BE2C (cell line): Measurements from ENCODE around the gene EHBP1L1.

Source experiments
- DNase-seq: peaks from one replicate; pipeline ENCODE4 v3.0.0-alpha.2; 2020
- H3K27me3 ChIP-seq: fragments of 250-450 bp; sonication (Bioruptor Pico); 2 replicates; pipeline ENCODE4 v1.5.1; 2020; ENCODE audit warnings: mild to moderate bottlenecking
- H3K36me3 ChIP-seq: fragments of 250-450 bp; sonication (Bioruptor Pico); 2 replicates; pipeline ENCODE4 v1.5.1; 2020; ENCODE audit warnings: mild to moderate bottlenecking
- H3K4me1 ChIP-seq: fragments of 250-450 bp; sonication (Bioruptor Pico); 2 replicates; pipeline ENCODE4 v1.5.1; 2020
- H3K4me3 ChIP-seq: 2 replicates; pipeline ENCODE4 v1.5.1; 2011; ENCODE audit warnings: low read depth, low read length
- H3K9me3 ChIP-seq: fragments of 250-450 bp; sonication (Bioruptor Pico); 2 replicates; pipeline ENCODE4 v1.5.1; 2020
- CTCF ChIP-seq: IDR thresholded peaks from 2 replicates; pipeline ENCODE4 v1.5.1; 2012; ENCODE audit warnings: mild to moderate bottlenecking, low read depth, low read length

EHBP1L1 gene

DNA sequence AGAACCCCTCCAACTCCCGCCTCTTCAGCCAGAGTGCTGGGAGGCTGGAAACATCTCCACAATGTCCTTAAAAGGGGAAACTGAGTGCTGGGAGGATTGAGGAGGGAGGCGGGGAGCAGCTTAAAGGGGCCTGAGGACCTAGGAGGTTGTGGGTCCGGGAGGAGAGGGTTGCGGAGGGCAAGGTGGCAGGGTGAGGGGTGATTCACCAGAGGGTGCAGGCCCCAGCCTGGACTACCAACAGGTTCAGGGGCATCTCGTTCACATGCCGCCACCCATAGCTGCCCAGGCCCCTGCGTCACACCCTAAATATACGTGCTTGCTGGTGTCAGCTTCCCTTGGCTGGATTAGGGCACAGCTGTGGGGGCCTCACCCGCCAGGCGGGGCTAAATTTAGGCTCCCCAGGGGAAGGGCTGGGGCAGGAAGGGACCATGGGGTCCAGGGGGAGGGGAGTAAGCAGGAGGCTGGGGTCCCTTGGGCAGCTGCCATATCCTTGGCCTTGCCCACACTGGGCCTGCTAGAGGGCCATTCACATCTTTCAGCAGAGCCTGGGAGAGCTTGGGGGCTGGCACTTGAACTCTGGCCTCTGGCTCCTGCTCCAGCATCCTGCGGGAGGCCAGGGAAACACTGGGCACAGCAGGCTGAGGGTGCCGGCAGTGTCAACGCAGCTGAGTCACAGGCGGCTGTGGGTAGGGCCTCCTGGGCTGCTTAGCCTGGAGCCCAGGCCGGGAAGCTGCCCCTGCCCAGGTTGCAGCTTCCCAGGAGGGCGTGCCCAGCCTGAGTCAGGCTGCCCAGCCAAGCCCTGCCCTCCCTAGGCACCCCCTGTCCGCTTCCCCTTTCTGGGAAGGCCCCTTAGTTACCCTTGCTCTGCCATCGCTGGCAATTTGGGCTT lies 1.3 kb downstream of the EHBP1L1 start:
- TF ChIP-seq CTCF: no peak
- Histone ChIP-seq H3K27me3 (no peaks in the 10 kb centered on the region), H3K4me3 (no peak overlapping the region), H3K9me3 (no peaks in the 10 kb centered on the region), H3K36me3 (peaks cover 4% of the 10 kb centered on the region; the same call in 1 of the 2 replicates), H3K4me1 (no peaks in the 10 kb centered on the region)
- DNase-seq: no peak

GRCh38 chr11:65577756-65578109 lies 1.9 kb downstream of the EHBP1L1 start:
- DNase-seq: no peak
- no peak for TF ChIP-seq CTCF
- Histone ChIP-seq H3K4me1 (no peaks in the 10 kb centered on the region), H3K4me3 (no peak overlapping the region), H3K9me3 (no peaks in the 10 kb centered on the region), H3K36me3 (peaks cover 4% of the 10 kb centered on the region; the same call in 1 of the 2 replicates), H3K27me3 (no peaks in the 10 kb centered on the region)

DNA sequence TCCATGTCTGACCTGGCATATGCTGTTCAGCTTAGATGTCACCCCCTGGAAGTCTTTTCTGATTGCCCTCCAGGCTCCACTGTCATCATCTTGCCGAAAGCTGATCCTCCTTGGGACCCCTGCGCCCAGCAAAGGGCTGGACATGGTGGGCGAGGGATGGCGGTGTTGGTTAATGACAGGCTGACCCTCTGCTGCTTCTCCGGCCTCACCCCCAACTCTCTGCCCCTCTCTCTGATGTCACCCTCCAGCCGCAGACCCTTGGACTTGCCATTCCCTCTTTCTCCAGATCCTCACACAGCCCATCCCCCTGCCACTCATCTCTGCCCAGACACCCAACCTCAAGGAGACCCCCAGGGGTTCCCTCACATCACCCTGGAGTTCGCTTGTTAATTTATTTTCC lies 2.3 kb downstream of the EHBP1L1 start:
- Histone ChIP-seq H3K27me3 (no peaks in the 10 kb centered on the region), H3K4me3 (no peak overlapping the region), H3K36me3 (peaks cover 4% of the 10 kb centered on the region; the same call in 1 of the 2 replicates), H3K9me3 (no peaks in the 10 kb centered on the region), H3K4me1 (no peaks in the 10 kb centered on the region)
- DNase-seq: no peak
- no peak for TF ChIP-seq CTCF

- Histone ChIP-seq H3K9me3 (no peaks in the 10 kb centered on the region), H3K4me3 (no peak overlapping the region), H3K36me3 (peaks cover under 1% of the 10 kb centered on the region; the same call in 1 of the 2 replicates), H3K27me3 (no peaks in the 10 kb centered on the region), H3K4me1 (no peaks in the 10 kb centered on the region)
- DNase-seq: no peak
- no peak for TF ChIP-seq CTCF
Measured at GRCh38 chr11:65578667-65579066, 2.8 kb downstream of the EHBP1L1 start.

GRCh38 chr11:65579291-65579690 lies 3.4 kb downstream of the EHBP1L1 start:
- no peaks in the 10 kb centered on the region for H3K27me3 ChIP-seq

More at GRCh38 chr11:65579291-65579690, 3.4 kb downstream of the EHBP1L1 start:
- no peaks in the 10 kb centered on the region for H3K36me3 ChIP-seq
- no peaks in the 10 kb centered on the region for H3K9me3 ChIP-seq
- H3K4me1 ChIP-seq: no peaks in the 10 kb centered on the region
- H3K4me3 ChIP-seq: no peak overlapping the region
- TF ChIP-seq CTCF: no peak
- DNase-seq: no peak
